ENCODE measurements around the gene TFPI. TPM values are rescaled to one million over a fixed set of nuclear protein-coding genes. Genes with fewer than 3 reads are reported as not detected.

The TFPI gene
- total RNA-seq, 1 experiment from 2014 or later: 29.1 TPM

DNA sequence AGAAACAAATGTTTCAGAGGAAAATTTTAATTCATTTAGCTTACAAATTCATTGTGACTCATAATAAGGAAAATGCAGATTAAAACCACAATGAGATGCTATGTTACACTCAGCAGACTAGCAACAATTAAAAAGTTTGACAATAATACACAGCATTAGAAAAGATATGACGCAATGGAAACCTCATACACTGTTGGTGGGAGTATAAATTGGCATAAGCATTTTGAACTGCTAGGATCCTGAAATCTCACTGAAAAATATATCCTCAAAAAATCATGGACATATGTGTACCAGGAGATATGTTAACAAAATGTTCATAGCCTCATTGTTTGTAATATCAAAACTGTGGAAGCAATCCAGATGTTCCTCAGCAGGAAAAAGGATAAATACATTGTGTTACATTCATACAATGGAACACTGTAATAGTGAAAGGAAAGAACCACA, 119.9 kb downstream of the TFPI start:
- Histone ChIP-seq H2AFZ (ENCODE audit: low read depth, low read length, poor library complexity, severe bottlenecking) (no peak overlapping the region), H3K79me2 (ENCODE audit: insufficient read depth, low read length) (no peaks in the 10 kb centered on the region), H3K27ac (ENCODE audit: low read depth, low read length) (no peak overlapping the region), H3K4me3 (replicated peaks in 1 of 2; ENCODE audit: low read depth in 1 of 2, low read length in 2 of 2) (no peak overlapping the region), H3K36me3 (ENCODE audit: control insufficient read depth in 1 of 2, insufficient read depth in 2 of 2, low read length in 2 of 2) (no peaks in the 10 kb centered on the region), H3K27me3 (ENCODE audit: insufficient read depth, low read length) (no peaks in the 10 kb centered on the region), H3K4me1 (ENCODE audit: control insufficient read depth in 1 of 2, insufficient read depth in 2 of 2, low read length in 2 of 2) (peaks cover 0 to 4% of the 10 kb centered on the region in 2 experiments; a peak in 2 of 4 replicates), H3K4me2 (ENCODE audit: low read length) (no peak overlapping the region), H3K9me3 (ENCODE audit: control insufficient read depth in 1 of 2, insufficient read depth in 1 of 2, low read depth in 1 of 2, low read length in 2 of 2) (no peaks in the 10 kb centered on the region), H3K9me2 (ENCODE audit: insufficient read depth) (no peaks in the 10 kb centered on the region), H4K20me1 (ENCODE audit: insufficient read depth) (no peaks in the 10 kb centered on the region), H3K9ac (ENCODE audit: low read length) (no peak overlapping the region)
- POLR2A ChIA-PET: no interaction called here
- no peak for TF ChIP-seq ELF1 (IDR thresholded peaks at IDR 0.05; ENCODE audit: borderline replicate concordance, low read depth)
- TF ChIP-seq, protein P1, sequence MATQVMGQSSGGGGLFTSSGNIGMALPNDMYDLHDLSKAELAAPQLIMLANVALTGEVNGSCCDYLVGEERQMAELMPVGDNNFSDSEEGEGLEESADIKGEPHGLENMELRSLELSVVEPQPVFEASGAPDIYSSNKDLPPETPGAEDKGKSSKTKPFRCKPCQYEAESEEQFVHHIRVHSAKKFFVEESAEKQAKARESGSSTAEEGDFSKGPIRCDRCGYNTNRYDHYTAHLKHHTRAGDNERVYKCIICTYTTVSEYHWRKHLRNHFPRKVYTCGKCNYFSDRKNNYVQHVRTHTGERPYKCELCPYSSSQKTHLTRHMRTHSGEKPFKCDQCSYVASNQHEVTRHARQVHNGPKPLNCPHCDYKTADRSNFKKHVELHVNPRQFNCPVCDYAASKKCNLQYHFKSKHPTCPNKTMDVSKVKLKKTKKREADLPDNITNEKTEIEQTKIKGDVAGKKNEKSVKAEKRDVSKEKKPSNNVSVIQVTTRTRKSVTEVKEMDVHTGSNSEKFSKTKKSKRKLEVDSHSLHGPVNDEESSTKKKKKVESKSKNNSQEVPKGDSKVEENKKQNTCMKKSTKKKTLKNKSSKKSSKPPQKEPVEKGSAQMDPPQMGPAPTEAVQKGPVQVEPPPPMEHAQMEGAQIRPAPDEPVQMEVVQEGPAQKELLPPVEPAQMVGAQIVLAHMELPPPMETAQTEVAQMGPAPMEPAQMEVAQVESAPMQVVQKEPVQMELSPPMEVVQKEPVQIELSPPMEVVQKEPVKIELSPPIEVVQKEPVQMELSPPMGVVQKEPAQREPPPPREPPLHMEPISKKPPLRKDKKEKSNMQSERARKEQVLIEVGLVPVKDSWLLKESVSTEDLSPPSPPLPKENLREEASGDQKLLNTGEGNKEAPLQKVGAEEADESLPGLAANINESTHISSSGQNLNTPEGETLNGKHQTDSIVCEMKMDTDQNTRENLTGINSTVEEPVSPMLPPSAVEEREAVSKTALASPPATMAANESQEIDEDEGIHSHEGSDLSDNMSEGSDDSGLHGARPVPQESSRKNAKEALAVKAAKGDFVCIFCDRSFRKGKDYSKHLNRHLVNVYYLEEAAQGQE (IDR thresholded peaks at IDR 0.05; ENCODE audit: low read depth): no peak
- TF ChIP-seq POLR2AphosphoS5 (IDR thresholded peaks at IDR 0.05; ENCODE audit: low read depth, low read length): no peak
- no peak for TF ChIP-seq SRF (IDR thresholded peaks at IDR 0.05; ENCODE audit: low read depth)
- no peak for TF ChIP-seq YY1 (IDR thresholded peaks at IDR 0.05; ENCODE audit: extremely low read depth, insufficient replicate concordance, low read depth, low read length)
- no peak for TF ChIP-seq EGR1 (IDR thresholded peaks at IDR 0.05; ENCODE audit: low read depth)
- no peak for DNase-seq (ENCODE audit: low read depth, low spot score)
- CTCF ChIA-PET: no interaction called here
- ATAC-seq: no peak
- intact Hi-C loops (cut with micrococcal nuclease): no loop called here
- RAD21 ChIA-PET (ENCODE audit: low non-redundant PET in 1 of 2, low total read pairs in 2 of 2, uncharacterized antibody in 2 of 2, unreplicated experiment in 2 of 2): no interaction called here
- no TSS peak for BruUV-seq (replicated peaks)

DNA sequence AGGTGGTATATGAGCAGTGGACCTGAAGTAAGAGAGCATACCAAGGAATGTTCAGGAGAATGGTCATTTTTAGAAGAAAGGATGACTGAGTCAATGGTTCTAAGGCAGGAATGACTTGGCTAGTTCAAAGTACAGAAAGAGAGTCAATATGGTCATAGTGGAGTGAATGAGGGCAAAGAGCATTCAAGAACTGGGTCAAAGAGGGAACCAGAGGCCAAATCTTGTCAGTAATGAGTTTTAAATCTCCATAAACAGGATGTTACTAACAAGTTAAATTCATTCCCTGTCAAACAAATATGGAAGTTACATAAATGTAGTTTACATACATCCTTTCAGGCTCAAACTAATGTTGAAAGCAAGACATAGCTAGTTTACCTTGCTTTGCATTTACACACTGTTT, 122.3 kb downstream of the TFPI start:
- POLR2A ChIA-PET: no interaction called here
- H3K79me2 ChIP-seq (ENCODE audit: insufficient read depth, low read length): no peaks in the 10 kb centered on the region

More for the DNA sequence above, 122.3 kb downstream of the TFPI start:
- Histone ChIP-seq H3K27ac (ENCODE audit: low read depth, low read length) (no peak overlapping the region), H3K9ac (ENCODE audit: low read length) (no peak overlapping the region), H3K4me2 (ENCODE audit: low read length) (no peak overlapping the region), H3K36me3 (ENCODE audit: control insufficient read depth in 1 of 2, insufficient read depth in 2 of 2, low read length in 2 of 2) (no peaks in the 10 kb centered on the region), H4K20me1 (ENCODE audit: insufficient read depth) (no peaks in the 10 kb centered on the region), H3K4me3 (replicated peaks in 1 of 2; ENCODE audit: low read depth in 1 of 2, low read length in 2 of 2) (no peak overlapping the region), H3K9me2 (ENCODE audit: insufficient read depth) (no peaks in the 10 kb centered on the region), H2AFZ (ENCODE audit: low read depth, low read length, poor library complexity, severe bottlenecking) (no peak overlapping the region), H3K27me3 (ENCODE audit: insufficient read depth, low read length) (no peaks in the 10 kb centered on the region), H3K9me3 (ENCODE audit: control insufficient read depth in 1 of 2, insufficient read depth in 1 of 2, low read depth in 1 of 2, low read length in 2 of 2) (no peaks in the 10 kb centered on the region), H3K4me1 (ENCODE audit: control insufficient read depth in 1 of 2, insufficient read depth in 2 of 2, low read length in 2 of 2) (peaks cover 0 to 4% of the 10 kb centered on the region in 2 experiments; a peak in 2 of 4 replicates)
- ChIA-PET CTCF (no interaction called here), RAD21 (ENCODE audit: low non-redundant PET in 1 of 2, low total read pairs in 2 of 2, uncharacterized antibody in 2 of 2, unreplicated experiment in 2 of 2) (no interaction called here)
- ATAC-seq (no peak), DNase-seq (ENCODE audit: low read depth, low spot score) (no peak)
- BruUV-seq (replicated peaks): no TSS peak
- intact Hi-C loops (cut with micrococcal nuclease): no loop called here
- no peak for TF ChIP-seq JUND (IDR thresholded peaks at IDR 0.05)
- no peak for TF ChIP-seq POLR2A (IDR thresholded peaks at IDR 0.05; ENCODE audit: borderline replicate concordance, extremely low read depth, insufficient read depth, insufficient read length)

All from HCT116 (cell line).